HepG2 (cell line): ENCODE measurements around the gene UBE2Q1. TPM values are rescaled to one million over a fixed set of nuclear protein-coding genes. Genes with fewer than 3 reads are reported as not detected.

Experiments used
- ARNT2 ChIP-seq: sonication (generic); formaldehyde crosslinking; IDR thresholded peaks from 2 replicates; pipeline ENCODE4 v1.8.0; 2022; ENCODE audit warnings: mild to moderate bottlenecking, low read depth, missing genetic modification reagents, moderate library complexity
- ARNTL ChIP-seq: sonication (generic); formaldehyde crosslinking; IDR thresholded peaks from 2 replicates; pipeline ENCODE4 v1.4.0; 2020; ENCODE audit warnings: mild to moderate bottlenecking, missing genetic modification reagents
- CCDC6 ChIP-seq: sonication (generic); formaldehyde crosslinking; IDR thresholded peaks from 2 replicates; pipeline ENCODE4 v1.8.1; 2022; ENCODE audit warnings: mild to moderate bottlenecking, missing genetic modification reagents, moderate library complexity
- ELF1 ChIP-seq: sonication (generic); formaldehyde crosslinking; IDR thresholded peaks from 2 replicates; pipeline ENCODE4 v1.4.0; 2020; ENCODE audit warnings: missing genetic modification reagents
- ELF4 ChIP-seq: sonication (generic); formaldehyde crosslinking; IDR thresholded peaks from 2 replicates; pipeline ENCODE4 v1.5.0; 2020; ENCODE audit warnings: missing genetic modification reagents, mild to moderate bottlenecking, moderate library complexity, borderline replicate concordance
- HNRNPH1 ChIP-seq: fragments of 200-400 bp; formaldehyde crosslinking; optimal IDR thresholded peaks from 2 replicates; pipeline ENCODE3; 2017; ENCODE audit warnings: mild to moderate bottlenecking, low read depth, low read length
- KLF16 ChIP-seq, 2 experiments: sonication (generic) in 1 of 2; formaldehyde crosslinking in 1 of 2; IDR thresholded peaks; 2 replicates each; pipeline versions ENCODE4 v1.6.1 to v1.8.0; 2016 to 2023; ENCODE audit warnings: missing genetic modification reagents in 2 of 2, missing compliant biosample characterization in 1 of 2
- LCORL ChIP-seq, 2 experiments: fragments of 450-650 bp in 1 of 2; sonication (generic) in 1 of 2; formaldehyde crosslinking in 1 of 2; IDR thresholded peaks; 2 replicates each; pipeline versions ENCODE4 v1.5.0 to v1.6.1; 2017 to 2020; ENCODE audit warnings: antibody characterized with exemption in 1 of 2, missing genetic modification reagents in 1 of 2
- NR2F6 ChIP-seq, 2 experiments: IDR thresholded peaks; 2 replicates each; pipeline ENCODE4 v1.6.1; 2016; ENCODE audit warnings: antibody characterized with exemption in 1 of 2, mild to moderate bottlenecking in 1 of 2
- PHF20 ChIP-seq: sonication (generic); formaldehyde crosslinking; IDR thresholded peaks from 2 replicates; pipeline ENCODE4 v1.5.0; 2020; ENCODE audit warnings: mild to moderate bottlenecking, missing genetic modification reagents
- RNF219 ChIP-seq: sonication (generic); formaldehyde crosslinking; IDR thresholded peaks from 2 replicates; pipeline ENCODE4 v1.5.0; 2020; ENCODE audit warnings: mild to moderate bottlenecking, missing genetic modification reagents
- SP140L ChIP-seq: sonication (generic); formaldehyde crosslinking; IDR thresholded peaks from 2 replicates; pipeline ENCODE4 v1.4.0; 2020; ENCODE audit warnings: missing genetic modification reagents, borderline replicate concordance
- ZBTB38 ChIP-seq: sonication (generic); formaldehyde crosslinking; IDR thresholded peaks from 2 replicates; pipeline ENCODE4 v1.5.1; 2020; ENCODE audit warnings: mild to moderate bottlenecking, missing genetic modification reagents
- ZBTB43 ChIP-seq: sonication (generic); formaldehyde crosslinking; conservative IDR thresholded peaks from 2 replicates; pipeline ENCODE4 v1.4.0; 2020; ENCODE audit warnings: missing genetic modification reagents
- ZFP36 ChIP-seq: fragments of 150-350 bp; IDR thresholded peaks from 2 replicates; pipeline ENCODE4 v1.6.1; 2018; ENCODE audit warnings: borderline replicate concordance, low read length, low read depth; ENCODE audit not compliant: partially characterized antibody
- ZNF232 ChIP-seq: sonication (generic); formaldehyde crosslinking; IDR thresholded peaks from 2 replicates; pipeline ENCODE4 v1.4.0; 2020; ENCODE audit warnings: missing genetic modification reagents, borderline replicate concordance
- ZNF616 ChIP-seq: sonication (generic); formaldehyde crosslinking; IDR thresholded peaks from 2 replicates; pipeline ENCODE4 v1.5.0; 2020; ENCODE audit warnings: low read depth, mild to moderate bottlenecking, missing genetic modification reagents
- ZNF619 ChIP-seq: sonication (generic); formaldehyde crosslinking; IDR thresholded peaks from 2 replicates; pipeline ENCODE4 v1.4.0; 2020; ENCODE audit warnings: mild to moderate bottlenecking, missing genetic modification reagents
- ZNF672 ChIP-seq: sonication (generic); formaldehyde crosslinking; IDR thresholded peaks from 2 replicates; pipeline ENCODE4 v1.8.1; 2022; ENCODE audit warnings: missing genetic modification reagents
- ZNF674 ChIP-seq: sonication (generic); formaldehyde crosslinking; IDR thresholded peaks from 2 replicates; pipeline ENCODE4 v1.5.0; 2020; ENCODE audit warnings: low read depth, mild to moderate bottlenecking, missing genetic modification reagents
- ZNF773 ChIP-seq: sonication (generic); formaldehyde crosslinking; IDR thresholded peaks from 2 replicates; pipeline ENCODE4 v1.4.0; 2020; ENCODE audit warnings: missing genetic modification reagents, borderline replicate concordance
- ZNF891 ChIP-seq: sonication (generic); formaldehyde crosslinking; IDR thresholded peaks from 2 replicates; pipeline ENCODE4 v1.5.0; 2020; ENCODE audit warnings: mild to moderate bottlenecking, missing genetic modification reagents
- ZXDC ChIP-seq: sonication (generic); formaldehyde crosslinking; IDR thresholded peaks from 2 replicates; pipeline ENCODE4 v1.5.0; 2020; ENCODE audit warnings: mild to moderate bottlenecking, missing genetic modification reagents
- polyA plus RNA-seq, 8 experiments: library from polyadenylated mRNA; depleted of rRNA in 3 of 8; stranded (reverse) in 7 of 8; unstranded in 1 of 8; fragments of >200 nt; fragmentation: Illumina TruSeq in 4 of 8; extraction: Trizol in 4 of 8; gene quantifications; 2 replicates each; pipeline versions ENCODE4 v1.2.1 to v1.2.3, GENCODE V29; 2011 to 2016; ENCODE audit warnings: low read depth in 4 of 8, missing spikeins in 1 of 8, mixed read lengths in 1 of 8; ENCODE audit not compliant: insufficient read depth in 1 of 8
- total RNA-seq, 5 experiments: library from RNA; depleted of rRNA; stranded (reverse); fragments of >200 nt; fragmentation: Illumina TruSeq; extraction: Trizol; gene quantifications; 2 replicates each; pipeline ENCODE4 v1.2.3, GENCODE V29; 2016; ENCODE audit warnings: low read depth in 1 of 5

The UBE2Q1 gene
- total and polyA plus RNA-seq, 2 of the 13 experiments (the other 11 are each of a cell fraction or from before 2014, with no cell fraction given) = 11.7 to 41.7 TPM

GRCh38 chr1:154567386-154568156 lies 9.1 kb upstream of the UBE2Q1 start, which contains the start of gene CHRNB2 (continued):
- TF ChIP-seq HNRNPH1 (no peak), PHF20 (CRISPR knock-in tag) (no peak), ZNF616 (CRISPR knock-in tag) (peak; percentile 92; the same call in 1 of the 2 replicates), SP140L (peak; percentile 91; the same call in 1 of the 2 replicates), LCORL (IDR thresholded peaks at IDR 0.05) (no peak), LCORL (CRISPR knock-in tag; IDR thresholded peaks at IDR 0.05) (no peak), ELF4 (CRISPR knock-in tag) (no peak), ARNTL (CRISPR knock-in tag) (peak; percentile 83), ZNF619 (CRISPR knock-in tag) (peak; percentile 48; the same call in 1 of the 2 replicates), RNF219 (CRISPR knock-in tag) (no peak), ZNF232 (CRISPR knock-in tag) (peak; percentile 96; the same call in 1 of the 2 replicates), ARNT2 (peak; percentile 98), ZXDC (CRISPR knock-in tag) (peak; percentile 67), ZFP36 (no peak), ZNF672 (CRISPR knock-in tag) (0 out of 2 replicates have a peak, but pooled peaks have one; percentile 41), ZBTB43 (peak; percentile 96), ELF1 (CRISPR knock-in tag) (no peak), ZNF674 (CRISPR knock-in tag) (peak; percentile 86; the same call in 1 of the 2 replicates), ZBTB38 (CRISPR knock-in tag) (peak; percentile 93), ZNF891 (peak; percentile 98; the same call in 1 of the 2 replicates), CCDC6 (peak; percentile 99), KLF16 (CRISPR knock-in tag; IDR thresholded peaks at IDR 0.05) (peak in 1 of 2 experiments; percentile 96; a peak in 2 of 4 replicates), NR2F6 (IDR thresholded peaks at IDR 0.05) (no peak), NR2F6 (CRISPR knock-in tag; IDR thresholded peaks at IDR 0.05) (0 out of 2 replicates have a peak, but pooled peaks have one; percentile 29), ZNF773 (CRISPR knock-in tag) (peak; percentile 97; the same call in 1 of the 2 replicates)
